Ovary (tissue), 9 donors: ENCODE data around the gene RTP3. TPM values are rescaled to one million over a fixed set of nuclear protein-coding genes. Genes with fewer than 3 reads are reported as not detected.

Experiments
- DNase-seq, 5 donors: peaks; one replicate each; pipeline ENCODE4 v3.0.0-alpha.2; 2019 to 2020
- H3K27ac ChIP-seq, 2 donors: fragments of 200-600 bp; one replicate each; pipeline versions ENCODE4 v1.5.1 to v1.8.0; 2019 to 2022
- H3K27me3 ChIP-seq: fragments of 200-600 bp; one replicate; pipeline ENCODE4 v1.8.0; 2022
- H3K36me3 ChIP-seq: fragments of 200-600 bp; sonication (generic); one replicate; pipeline ENCODE4 v1.5.1; 2019
- H3K4me1 ChIP-seq: one replicate; pipeline ENCODE4 v1.8.1; 2013; ENCODE audit warnings: mild to moderate bottlenecking, moderate library complexity; ENCODE audit not compliant: insufficient read depth
- H3K4me3 ChIP-seq: fragments of 200-600 bp; sonication (generic); one replicate; pipeline ENCODE4 v1.5.1; 2017
- H3K9me3 ChIP-seq, 2 donors: fragments of 200-600 bp in 1 of 2; sonication (generic) in 1 of 2; one replicate each; pipeline versions ENCODE4 v1.5.1 to v1.8.1; 2013 to 2019; ENCODE audit warnings: mild to moderate bottlenecking in 1 of 2, moderate library complexity in 1 of 2
- EP300 ChIP-seq: sonication (generic); formaldehyde crosslinking; IDR thresholded peaks from one replicate; pipeline ENCODE4 v1.6.1; 2017; ENCODE audit warnings: antibody characterized with exemption
- POLR2A ChIP-seq: fragments of 450-650 bp; IDR thresholded peaks from one replicate; pipeline ENCODE4 v1.6.1; 2017; ENCODE audit warnings: antibody characterized with exemption, mild to moderate bottlenecking, moderate library complexity
- WGBS, 3 donors: extraction: QIAGEN DNeasy Blood & Tissue Kit in 1 of 3; methylation state at CpG; one replicate each; pipeline versions ENCODE4 v1.1.5 to v1.1.7; 2013 to 2017; 5-methylcytosine and 5-hydroxymethylcytosine counted together
- intact Hi-C, 4 donors: fragments of 100-400 bp; cut with DNase I; formaldehyde crosslinking; loops; one replicate each; pipeline versions ENCODE4 v1.11.0 to v1.15.1; 2022 to 2023
- polyA plus RNA-seq, 2 donors: library from polyadenylated mRNA; stranded (reverse); fragments of 200-250 nt in 1 of 2; fragments of 350-450 nt in 1 of 2; fragmentation: Illumina TruSeq in 1 of 2; extraction: RNeasy Lipid Tissue Mini Kit (QIAGEN cat#74804) in 1 of 2; gene quantifications; one replicate each; pipeline ENCODE4 v1.2.3, GENCODE V29; 2013 to 2014
- total RNA-seq, 7 donors: library from RNA; depleted of rRNA in 2 of 7; stranded (reverse); fragments of >200 nt in 2 of 7; fragmentation: NEBNext Ultra II Directional in 3 of 7; extraction: Animal tissue kit (Norgen Biotek cat#: 25700) in 3 of 7; gene quantifications; one replicate each; pipeline versions ENCODE4 v1.1.0 to v1.2.4, GENCODE V29; 2016 to 2023
- TF ChIP-seq, protein P1 (sequence below), 3 donors: fragments of 450-650 bp in 2 of 3; fragments of 200-600 bp in 1 of 3; IDR thresholded peaks; one replicate each; pipeline versions ENCODE4 v1.5.1 to v1.8.0; 2016 to 2022; ENCODE audit warnings: antibody characterized with exemption in 3 of 3, mild to moderate bottlenecking in 1 of 3
- donor health status: DM: no; HTN: no; CAD: no; lungs with moderate emphysema.
- donor health status: DM: no; HTN: no; CAD: no.
- donor health status: Bipolar disorder and iron deficiency.
- donor health status: DM: yes; HTN: yes; CAD: no.
- donor health status: DM: no; HTN: no; CAD: no.
- donor health status: DM: yes; HTN: yes; CAD: no.

Gene RTP3
- total and polyA plus RNA-seq, 9 donors = not detected

DNA sequence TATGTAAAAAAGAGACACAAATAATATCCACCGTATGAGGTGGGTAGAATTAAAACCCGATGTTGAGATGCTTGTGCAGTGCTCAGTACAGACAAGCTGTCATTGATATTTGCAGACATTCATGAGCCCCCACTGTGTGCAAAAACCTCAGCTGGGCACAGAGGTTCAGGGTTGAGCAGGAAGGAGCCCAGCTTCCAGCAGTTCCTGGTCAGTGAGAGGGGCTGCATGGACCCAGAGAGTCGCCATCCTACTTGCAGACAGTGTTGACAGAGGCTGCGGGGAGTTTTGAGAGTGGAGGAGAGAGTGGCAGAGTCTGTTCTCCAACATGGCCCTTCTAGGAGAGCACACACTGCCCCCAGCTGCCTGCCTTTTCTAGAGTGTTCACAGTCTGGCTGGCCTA, 26.9 kb upstream of the RTP3 start:
- H3K27me3 ChIP-seq = no peaks in the 10 kb centered on the region
- intact Hi-C loops = no loop called here
- H3K9me3 ChIP-seq = no peaks in the 10 kb centered on the region
- no peak for TF ChIP-seq EP300
- TF ChIP-seq POLR2A = no peak
- TF ChIP-seq, protein P1, sequence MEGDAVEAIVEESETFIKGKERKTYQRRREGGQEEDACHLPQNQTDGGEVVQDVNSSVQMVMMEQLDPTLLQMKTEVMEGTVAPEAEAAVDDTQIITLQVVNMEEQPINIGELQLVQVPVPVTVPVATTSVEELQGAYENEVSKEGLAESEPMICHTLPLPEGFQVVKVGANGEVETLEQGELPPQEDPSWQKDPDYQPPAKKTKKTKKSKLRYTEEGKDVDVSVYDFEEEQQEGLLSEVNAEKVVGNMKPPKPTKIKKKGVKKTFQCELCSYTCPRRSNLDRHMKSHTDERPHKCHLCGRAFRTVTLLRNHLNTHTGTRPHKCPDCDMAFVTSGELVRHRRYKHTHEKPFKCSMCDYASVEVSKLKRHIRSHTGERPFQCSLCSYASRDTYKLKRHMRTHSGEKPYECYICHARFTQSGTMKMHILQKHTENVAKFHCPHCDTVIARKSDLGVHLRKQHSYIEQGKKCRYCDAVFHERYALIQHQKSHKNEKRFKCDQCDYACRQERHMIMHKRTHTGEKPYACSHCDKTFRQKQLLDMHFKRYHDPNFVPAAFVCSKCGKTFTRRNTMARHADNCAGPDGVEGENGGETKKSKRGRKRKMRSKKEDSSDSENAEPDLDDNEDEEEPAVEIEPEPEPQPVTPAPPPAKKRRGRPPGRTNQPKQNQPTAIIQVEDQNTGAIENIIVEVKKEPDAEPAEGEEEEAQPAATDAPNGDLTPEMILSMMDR (IDR thresholded peaks at IDR 0.05) = no peak
- 86 to 93% (median 87%) methylated on average over 4 of the region's 4 CpGs for WGBS, 3 donors
- no peak overlapping the region for H3K4me3 ChIP-seq
- H3K36me3 ChIP-seq = no peaks in the 10 kb centered on the region
- no peak overlapping the region for H3K27ac ChIP-seq
- peaks cover 2% of the 10 kb centered on the region for H3K4me1 ChIP-seq
- DNase-seq = no peak

DNA sequence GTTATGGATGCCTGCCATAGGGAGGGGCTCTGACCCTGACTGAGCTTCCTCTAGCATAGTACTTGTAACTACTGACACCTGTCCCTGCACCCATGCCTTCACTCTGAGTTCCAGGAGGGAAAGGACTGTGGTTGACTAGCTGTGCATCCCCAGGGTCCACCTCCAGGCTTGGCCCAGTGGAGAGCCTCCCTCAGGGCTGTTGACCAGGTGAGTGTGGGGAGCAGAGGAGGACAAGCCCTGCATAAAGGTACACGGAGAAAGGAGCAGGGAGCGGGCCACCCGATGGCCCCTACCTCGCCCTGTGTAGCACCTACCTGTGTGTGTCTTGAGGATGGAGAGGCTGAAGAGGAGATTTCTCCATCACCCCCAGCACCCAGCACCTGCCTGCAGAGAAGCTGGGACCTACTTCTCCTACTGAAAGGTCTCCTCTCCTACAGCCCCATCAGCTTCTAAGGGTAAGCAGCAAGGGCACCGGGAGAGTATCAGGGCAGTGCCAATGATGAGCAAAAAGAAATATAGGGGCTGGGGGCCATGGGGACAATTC, 26.3 kb upstream of the RTP3 start:
- Histone ChIP-seq H3K9me3 (no peaks in the 10 kb centered on the region), H3K4me1 (peaks cover under 1% of the 10 kb centered on the region), H3K27me3 (no peaks in the 10 kb centered on the region), H3K36me3 (no peaks in the 10 kb centered on the region), H3K27ac (no peak overlapping the region), H3K4me3 (no peak overlapping the region)
- intact Hi-C loops = no loop called here
- 88 to 92% (median 90%) methylated on average over 5 of the region's 5 CpGs for WGBS, 3 donors
- DNase-seq = no peak
- TF ChIP-seq EP300 = no peak
- TF ChIP-seq, protein P1 (IDR thresholded peaks at IDR 0.05) = no peak
- no peak for TF ChIP-seq POLR2A

DNA sequence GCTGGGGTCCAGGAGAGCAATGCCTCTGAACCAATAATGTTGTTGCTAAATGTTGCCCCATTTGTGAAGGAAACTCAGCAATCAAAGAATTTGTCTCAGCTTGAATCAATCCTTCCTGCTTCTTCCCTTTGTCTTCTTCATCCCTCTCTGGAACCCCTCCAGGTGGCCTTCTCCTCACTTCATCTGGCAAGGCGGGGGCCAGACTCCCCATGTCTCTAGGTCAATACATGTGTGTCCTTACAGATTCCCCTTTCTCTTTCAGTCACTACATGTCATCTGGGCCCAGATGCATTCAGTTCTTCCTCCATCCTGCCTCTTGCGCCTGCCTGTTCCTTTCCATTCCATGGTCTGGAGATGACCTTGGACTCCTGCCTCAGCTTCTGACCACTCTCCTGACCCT, 25.0 kb upstream of the RTP3 start:
- H3K9me3 ChIP-seq = no peaks in the 10 kb centered on the region
- no peaks in the 10 kb centered on the region for H3K27me3 ChIP-seq
- intact Hi-C loops = no loop called here
- 65 to 89% (median 69%) methylated on average over 2 of the region's 2 CpGs for WGBS, 3 donors
- no peak for DNase-seq
- H3K27ac ChIP-seq = no peak overlapping the region
- H3K36me3 ChIP-seq = no peaks in the 10 kb centered on the region
- H3K4me1 ChIP-seq = no peaks in the 10 kb centered on the region
- no peak overlapping the region for H3K4me3 ChIP-seq
- TF ChIP-seq POLR2A = no peak
- TF ChIP-seq, protein P1 (IDR thresholded peaks at IDR 0.05) = no peak
- TF ChIP-seq EP300 = no peak

DNA sequence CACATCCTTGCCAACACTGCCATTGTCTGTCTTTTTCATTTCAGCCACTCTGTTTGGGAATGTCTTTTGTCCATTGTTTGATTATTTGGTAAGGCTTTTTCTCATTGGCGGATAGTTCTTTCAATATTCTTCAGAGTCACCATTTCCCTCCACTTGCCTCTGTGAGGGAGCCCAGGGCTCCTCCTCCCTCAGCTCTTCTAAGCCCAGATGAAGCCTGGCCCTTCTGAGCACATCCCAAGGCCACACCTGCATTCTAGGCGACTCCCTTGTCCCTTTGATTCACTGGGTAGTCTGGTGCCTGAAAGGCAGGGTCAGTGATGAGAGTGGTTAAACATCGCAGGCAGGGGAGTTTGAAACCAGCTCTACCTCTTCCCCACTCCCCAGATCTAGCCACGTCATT, 20.6 kb upstream of the RTP3 start:
- H3K27ac ChIP-seq = no peak overlapping the region
- no peaks in the 10 kb centered on the region for H3K9me3 ChIP-seq
- no peak for DNase-seq
- no peaks in the 10 kb centered on the region for H3K27me3 ChIP-seq
- H3K36me3 ChIP-seq = no peaks in the 10 kb centered on the region
- H3K4me3 ChIP-seq = no peak overlapping the region
- no peaks in the 10 kb centered on the region for H3K4me1 ChIP-seq
- TF ChIP-seq, protein P1 (IDR thresholded peaks at IDR 0.05) = no peak
- TF ChIP-seq EP300 (no peak), POLR2A (no peak)
- WGBS, 3 donors = 43 to 52% (median 50%) methylated on average over 4 of the region's 4 CpGs
- intact Hi-C loops = no loop called here
